K562 (cell line): ENCODE measurements around the gene AMBRA1. TPM values are rescaled to one million over a fixed set of nuclear protein-coding genes. Genes with fewer than 3 reads are reported as not detected.

Experiments used
- ADNP ChIP-seq: fragments of 200-800 bp; sonication (Bioruptor generic); IDR thresholded peaks from 2 replicates; pipeline ENCODE4 v1.6.1; 2016; ENCODE audit warnings: missing genetic modification characterization, missing compliant biosample characterization
- CREBBP ChIP-seq: IDR thresholded peaks from one replicate; pipeline ENCODE4 v1.6.1; 2012; ENCODE audit warnings: low read depth, mild to moderate bottlenecking, control low read depth, inconsistent platforms, low read length
- CXXC5 ChIP-seq: fragments of 250-450 bp; sonication (Bioruptor Pico); IDR thresholded peaks from 2 replicates; pipeline ENCODE4 v1.8.0; 2022; ENCODE audit warnings: inconsistent platforms, mild to moderate bottlenecking, moderate library complexity
- ELF4 ChIP-seq: fragments of 450-650 bp; formaldehyde crosslinking; IDR thresholded peaks from 2 replicates; pipeline ENCODE4 v1.4.0; 2022; ENCODE audit warnings: missing genetic modification characterization
- GTF2E2 ChIP-seq: fragments of 200-800 bp; sonication (Bioruptor generic); IDR thresholded peaks from 2 replicates; pipeline ENCODE4 v1.6.1; 2016; ENCODE audit warnings: missing genetic modification characterization, missing compliant biosample characterization
- HDAC2 ChIP-seq: fragments of 450-650 bp; IDR thresholded peaks from 2 replicates; pipeline ENCODE4 v1.6.1; 2016; ENCODE audit warnings: mild to moderate bottlenecking
- MAZ ChIP-seq, 2 experiments: fragments of 450-650 bp in 1 of 2; sonication (generic) in 1 of 2; formaldehyde crosslinking; IDR thresholded peaks in 1 of 2; conservative IDR thresholded peaks in 1 of 2; 2 replicates each; pipeline versions ENCODE4 v1.4.0 to v1.5.0; 2020; ENCODE audit warnings: mild to moderate bottlenecking in 1 of 2, missing genetic modification reagents in 1 of 2
- NFE2 ChIP-seq: IDR thresholded peaks from 2 replicates; pipeline ENCODE4 v1.6.1; 2014; ENCODE audit warnings: antibody characterized with exemption, low read depth
- POLR2AphosphoS5 ChIP-seq: IDR thresholded peaks from 2 replicates; pipeline ENCODE4 v1.6.1; 2011; ENCODE audit warnings: mild to moderate bottlenecking, low read depth, low read length, moderate library complexity; ENCODE audit not compliant: control insufficient read depth, insufficient read depth
- SIX5 ChIP-seq, 2 experiments: IDR thresholded peaks; 2 replicates each; pipeline ENCODE4 v1.6.1; 2011; ENCODE audit warnings: low read length in 2 of 2, borderline replicate concordance in 1 of 2, low read depth in 1 of 2, mild to moderate bottlenecking in 1 of 2, moderate library complexity in 1 of 2; ENCODE audit not compliant: insufficient read depth in 1 of 2
- SMARCC2 ChIP-seq: fragments of 450-650 bp; IDR thresholded peaks from 2 replicates; pipeline ENCODE4 v1.6.1; 2017; ENCODE audit warnings: antibody characterized with exemption, moderate library complexity, mild to moderate bottlenecking, low read depth
- XRCC3 ChIP-seq: fragments of 450-650 bp; IDR thresholded peaks from 2 replicates; pipeline ENCODE4 v1.6.1; 2017; ENCODE audit warnings: mild to moderate bottlenecking, moderate library complexity
- ZBED1 ChIP-seq: IDR thresholded peaks from 2 replicates; pipeline ENCODE4 v1.6.1; 2014
- ZSCAN29 ChIP-seq: fragments of 450-650 bp; IDR thresholded peaks from 2 replicates; pipeline ENCODE4 v1.6.1; 2017
- polyA plus RNA-seq, 8 experiments: library from polyadenylated mRNA; depleted of rRNA in 4 of 8; stranded (reverse) in 5 of 8; unstranded in 3 of 8; fragments of >200 nt; fragmentation: Nextera tagmentation in 2 of 8; fragmentation: Illumina TruSeq in 1 of 8; extraction: Ambion mirVana in 2 of 8; extraction: Trizol in 1 of 8; gene quantifications; 2 replicates each; pipeline versions ENCODE4 v1.2.1 to v1.2.3, GENCODE V29; 2011 to 2014; ENCODE audit warnings: inconsistent platforms in 1 of 8, missing spikeins in 1 of 8
- total RNA-seq, 7 experiments: library from RNA; depleted of rRNA in 6 of 7; stranded (reverse); fragments of >200 nt in 6 of 7; fragmentation: Illumina TruSeq in 2 of 7; extraction: Trizol in 2 of 7; gene quantifications; 2 replicates each; pipeline versions ENCODE4 v1.2.1 to v1.2.3, GENCODE V29; 2011 to 2021; ENCODE audit warnings: low replicate concordance in 1 of 7
- TF ChIP-seq, protein P1 (sequence below): fragments of 450-650 bp; formaldehyde crosslinking; IDR thresholded peaks from 2 replicates; pipeline ENCODE4 v1.4.0; 2020; ENCODE audit warnings: mild to moderate bottlenecking, moderate library complexity
- TF ChIP-seq, protein P2 (sequence below), 2 experiments: fragments of 150-350 bp in 1 of 2; IDR thresholded peaks; 2 replicates each; pipeline ENCODE4 v1.6.1; 2012 to 2016; ENCODE audit warnings: low read depth in 2 of 2, low read length in 2 of 2, mild to moderate bottlenecking in 1 of 2, moderate library complexity in 1 of 2
- TF ChIP-seq, protein P3 (sequence below): IDR thresholded peaks from 3 replicates; pipeline ENCODE4 v1.6.1; 2011; ENCODE audit warnings: borderline replicate concordance, mild to moderate bottlenecking, moderate library complexity; ENCODE audit not compliant: insufficient read length; ENCODE audit errors: extremely low read depth

Gene AMBRA1
- total and polyA plus RNA-seq, 9 of the 15 experiments (the other 6 are each of a cell fraction or from before 2014, with no cell fraction given), result 0.15 to 24.5 (median 13.0) TPM

DNA sequence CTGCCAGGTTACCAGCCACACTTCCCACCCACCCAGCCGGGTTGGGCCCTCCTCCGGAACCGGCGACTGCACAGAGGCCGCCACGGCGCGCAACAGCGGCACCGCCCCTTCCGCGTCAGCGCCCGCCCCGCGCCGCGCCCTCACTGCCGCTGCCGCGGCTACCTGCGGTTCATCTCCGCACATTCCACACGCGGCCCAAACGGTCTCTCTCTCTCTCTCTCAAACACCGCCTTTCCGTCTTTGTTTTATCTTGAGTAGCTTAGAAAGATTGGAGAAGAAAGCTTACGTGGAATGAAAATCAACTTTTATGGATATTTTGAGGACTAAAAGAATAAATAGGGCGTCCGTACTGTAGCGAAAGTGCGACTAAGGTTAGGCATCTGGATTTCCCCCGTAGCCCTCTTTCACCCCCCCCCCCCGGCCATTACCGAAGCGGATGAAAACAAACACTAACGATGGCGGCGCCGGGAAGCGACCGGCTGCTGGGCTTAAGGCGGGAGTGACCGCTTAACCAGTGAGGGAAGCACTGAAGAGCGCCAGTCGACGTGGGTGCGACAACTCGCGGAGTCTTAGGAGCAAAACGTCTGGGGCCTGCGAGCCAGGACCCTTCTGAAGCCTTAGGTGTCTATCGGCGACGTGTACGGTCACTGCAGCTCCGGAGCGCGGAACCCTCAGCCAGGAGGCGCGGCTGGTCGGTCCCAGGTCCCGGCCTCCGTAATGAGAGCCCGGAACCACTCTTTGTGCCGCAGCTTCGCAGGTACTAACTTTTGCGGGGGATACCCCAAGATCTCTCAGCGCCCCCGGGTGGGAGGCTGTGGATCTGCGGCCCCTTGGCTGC, 23.5 kb upstream of the AMBRA1 start, which contains the start of the genes ATG13 and HARBI1 (continued):
- 0 out of 2 replicates have a peak, but pooled peaks have one; percentile 3 for TF ChIP-seq ELF4
- TF ChIP-seq ZBED1, result no peak
- TF ChIP-seq POLR2AphosphoS5, result peak; percentile 59
- no peak for TF ChIP-seq ZSCAN29
- TF ChIP-seq, protein P1, sequence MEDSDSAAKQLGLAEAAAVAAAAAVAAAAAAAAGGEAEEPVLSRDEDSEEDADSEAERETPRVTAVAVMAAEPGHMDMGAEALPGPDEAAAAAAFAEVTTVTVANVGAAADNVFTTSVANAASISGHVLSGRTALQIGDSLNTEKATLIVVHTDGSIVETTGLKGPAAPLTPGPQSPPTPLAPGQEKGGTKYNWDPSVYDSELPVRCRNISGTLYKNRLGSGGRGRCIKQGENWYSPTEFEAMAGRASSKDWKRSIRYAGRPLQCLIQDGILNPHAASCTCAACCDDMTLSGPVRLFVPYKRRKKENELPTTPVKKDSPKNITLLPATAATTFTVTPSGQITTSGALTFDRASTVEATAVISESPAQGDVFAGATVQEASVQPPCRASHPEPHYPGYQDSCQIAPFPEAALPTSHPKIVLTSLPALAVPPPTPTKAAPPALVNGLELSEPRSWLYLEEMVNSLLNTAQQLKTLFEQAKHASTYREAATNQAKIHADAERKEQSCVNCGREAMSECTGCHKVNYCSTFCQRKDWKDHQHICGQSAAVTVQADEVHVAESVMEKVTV (CRISPR knock-in tag), result peak; percentile 57
- TF ChIP-seq XRCC3, result no peak
- TF ChIP-seq SMARCC2, result no peak
- 0 out of 2 replicates have a peak, but pooled peaks have one; percentile 19 for TF ChIP-seq HDAC2
- TF ChIP-seq, protein P2, sequence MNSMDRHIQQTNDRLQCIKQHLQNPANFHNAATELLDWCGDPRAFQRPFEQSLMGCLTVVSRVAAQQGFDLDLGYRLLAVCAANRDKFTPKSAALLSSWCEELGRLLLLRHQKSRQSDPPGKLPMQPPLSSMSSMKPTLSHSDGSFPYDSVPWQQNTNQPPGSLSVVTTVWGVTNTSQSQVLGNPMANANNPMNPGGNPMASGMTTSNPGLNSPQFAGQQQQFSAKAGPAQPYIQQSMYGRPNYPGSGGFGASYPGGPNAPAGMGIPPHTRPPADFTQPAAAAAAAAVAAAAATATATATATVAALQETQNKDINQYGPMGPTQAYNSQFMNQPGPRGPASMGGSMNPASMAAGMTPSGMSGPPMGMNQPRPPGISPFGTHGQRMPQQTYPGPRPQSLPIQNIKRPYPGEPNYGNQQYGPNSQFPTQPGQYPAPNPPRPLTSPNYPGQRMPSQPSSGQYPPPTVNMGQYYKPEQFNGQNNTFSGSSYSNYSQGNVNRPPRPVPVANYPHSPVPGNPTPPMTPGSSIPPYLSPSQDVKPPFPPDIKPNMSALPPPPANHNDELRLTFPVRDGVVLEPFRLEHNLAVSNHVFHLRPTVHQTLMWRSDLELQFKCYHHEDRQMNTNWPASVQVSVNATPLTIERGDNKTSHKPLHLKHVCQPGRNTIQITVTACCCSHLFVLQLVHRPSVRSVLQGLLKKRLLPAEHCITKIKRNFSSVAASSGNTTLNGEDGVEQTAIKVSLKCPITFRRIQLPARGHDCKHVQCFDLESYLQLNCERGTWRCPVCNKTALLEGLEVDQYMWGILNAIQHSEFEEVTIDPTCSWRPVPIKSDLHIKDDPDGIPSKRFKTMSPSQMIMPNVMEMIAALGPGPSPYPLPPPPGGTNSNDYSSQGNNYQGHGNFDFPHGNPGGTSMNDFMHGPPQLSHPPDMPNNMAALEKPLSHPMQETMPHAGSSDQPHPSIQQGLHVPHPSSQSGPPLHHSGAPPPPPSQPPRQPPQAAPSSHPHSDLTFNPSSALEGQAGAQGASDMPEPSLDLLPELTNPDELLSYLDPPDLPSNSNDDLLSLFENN (IDR thresholded peaks at IDR 0.05; ENCODE audit: low read depth in 2 of 2, low read length in 2 of 2), result no peak
- no peak for TF ChIP-seq SIX5 (IDR thresholded peaks at IDR 0.05; ENCODE audit: borderline replicate concordance in 1 of 2, insufficient read depth in 1 of 2, low read depth in 1 of 2, low read length in 2 of 2)
- peak; percentile 46; the same call in 1 of the 2 replicates for TF ChIP-seq GTF2E2 (tag)
- no peak for TF ChIP-seq NFE2
- TF ChIP-seq, protein P3, sequence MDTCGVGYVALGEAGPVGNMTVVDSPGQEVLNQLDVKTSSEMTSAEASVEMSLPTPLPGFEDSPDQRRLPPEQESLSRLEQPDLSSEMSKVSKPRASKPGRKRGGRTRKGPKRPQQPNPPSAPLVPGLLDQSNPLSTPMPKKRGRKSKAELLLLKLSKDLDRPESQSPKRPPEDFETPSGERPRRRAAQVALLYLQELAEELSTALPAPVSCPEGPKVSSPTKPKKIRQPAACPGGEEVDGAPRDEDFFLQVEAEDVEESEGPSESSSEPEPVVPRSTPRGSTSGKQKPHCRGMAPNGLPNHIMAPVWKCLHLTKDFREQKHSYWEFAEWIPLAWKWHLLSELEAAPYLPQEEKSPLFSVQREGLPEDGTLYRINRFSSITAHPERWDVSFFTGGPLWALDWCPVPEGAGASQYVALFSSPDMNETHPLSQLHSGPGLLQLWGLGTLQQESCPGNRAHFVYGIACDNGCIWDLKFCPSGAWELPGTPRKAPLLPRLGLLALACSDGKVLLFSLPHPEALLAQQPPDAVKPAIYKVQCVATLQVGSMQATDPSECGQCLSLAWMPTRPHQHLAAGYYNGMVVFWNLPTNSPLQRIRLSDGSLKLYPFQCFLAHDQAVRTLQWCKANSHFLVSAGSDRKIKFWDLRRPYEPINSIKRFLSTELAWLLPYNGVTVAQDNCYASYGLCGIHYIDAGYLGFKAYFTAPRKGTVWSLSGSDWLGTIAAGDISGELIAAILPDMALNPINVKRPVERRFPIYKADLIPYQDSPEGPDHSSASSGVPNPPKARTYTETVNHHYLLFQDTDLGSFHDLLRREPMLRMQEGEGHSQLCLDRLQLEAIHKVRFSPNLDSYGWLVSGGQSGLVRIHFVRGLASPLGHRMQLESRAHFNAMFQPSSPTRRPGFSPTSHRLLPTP, result no peak
- TF ChIP-seq CREBBP, result no peak
- no peak for TF ChIP-seq ADNP (tag)
- TF ChIP-seq MAZ (CRISPR knock-in tag; conservative IDR thresholded peaks at IDR 0.05 in 1 of 2, IDR thresholded peaks at IDR 0.05 in 1 of 2), result peak in 1 of 2 experiments; percentile 66
- TF ChIP-seq CXXC5, result peak; percentile 95
